ENCODE results near the gene RPS6KA4.

Gene RPS6KA4

DNA sequence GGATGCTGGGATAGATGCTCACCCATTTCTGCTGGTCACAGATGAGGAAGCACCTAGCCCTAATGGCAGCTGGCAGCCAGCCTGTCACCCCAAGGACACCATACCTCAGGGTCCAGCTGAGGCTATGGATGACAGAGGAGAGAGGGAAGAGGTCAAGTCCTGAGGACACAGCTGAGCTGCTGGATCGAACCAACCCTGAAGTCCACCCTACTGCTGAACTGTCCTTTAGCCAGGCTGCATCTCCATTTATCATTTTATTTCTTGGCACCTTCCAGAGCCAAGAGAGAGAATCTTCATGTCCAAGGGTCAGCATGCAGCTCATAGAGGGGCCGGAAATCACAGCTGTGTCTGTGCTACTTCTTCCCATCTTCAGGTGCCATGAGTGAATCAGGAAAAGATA is 30.9 kb downstream of the RPS6KA4 start:
- no peak for DNase-seq (ENCODE audit: low read depth)
- TF ChIP-seq, protein P1, sequence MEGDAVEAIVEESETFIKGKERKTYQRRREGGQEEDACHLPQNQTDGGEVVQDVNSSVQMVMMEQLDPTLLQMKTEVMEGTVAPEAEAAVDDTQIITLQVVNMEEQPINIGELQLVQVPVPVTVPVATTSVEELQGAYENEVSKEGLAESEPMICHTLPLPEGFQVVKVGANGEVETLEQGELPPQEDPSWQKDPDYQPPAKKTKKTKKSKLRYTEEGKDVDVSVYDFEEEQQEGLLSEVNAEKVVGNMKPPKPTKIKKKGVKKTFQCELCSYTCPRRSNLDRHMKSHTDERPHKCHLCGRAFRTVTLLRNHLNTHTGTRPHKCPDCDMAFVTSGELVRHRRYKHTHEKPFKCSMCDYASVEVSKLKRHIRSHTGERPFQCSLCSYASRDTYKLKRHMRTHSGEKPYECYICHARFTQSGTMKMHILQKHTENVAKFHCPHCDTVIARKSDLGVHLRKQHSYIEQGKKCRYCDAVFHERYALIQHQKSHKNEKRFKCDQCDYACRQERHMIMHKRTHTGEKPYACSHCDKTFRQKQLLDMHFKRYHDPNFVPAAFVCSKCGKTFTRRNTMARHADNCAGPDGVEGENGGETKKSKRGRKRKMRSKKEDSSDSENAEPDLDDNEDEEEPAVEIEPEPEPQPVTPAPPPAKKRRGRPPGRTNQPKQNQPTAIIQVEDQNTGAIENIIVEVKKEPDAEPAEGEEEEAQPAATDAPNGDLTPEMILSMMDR (IDR thresholded peaks at IDR 0.05; ENCODE audit: insufficient read depth, low read depth, low read length, missing control alignments): no peak

DNA sequence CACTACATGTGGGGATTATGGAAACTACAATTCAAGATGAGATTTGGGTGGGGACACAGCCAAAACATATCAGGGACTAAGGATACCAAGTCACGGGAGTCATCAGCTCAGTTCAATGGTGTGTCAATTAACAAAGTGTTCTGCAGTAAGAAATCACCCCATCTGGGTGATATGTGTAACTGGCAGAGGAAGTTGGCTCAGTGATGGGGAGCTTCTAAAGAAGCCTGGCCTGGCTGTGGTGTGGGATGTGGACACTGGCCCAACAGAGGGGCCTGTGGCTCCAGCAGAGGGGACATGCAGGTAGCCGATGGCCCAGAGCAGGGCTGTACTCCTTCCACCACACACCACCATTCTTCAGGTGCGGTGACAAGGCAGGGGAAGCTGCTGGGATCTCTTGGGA is 31.6 kb downstream of the RPS6KA4 start:
- H3K4me3 ChIP-seq (ENCODE audit: low read depth, low read length): no peak overlapping the region
- TF ChIP-seq, protein P1 (IDR thresholded peaks at IDR 0.05; ENCODE audit: insufficient read depth, low read depth, low read length, missing control alignments): no peak

More for the DNA sequence above, 30.9 kb downstream of the RPS6KA4 start:
- H3K4me3 ChIP-seq (ENCODE audit: low read depth, low read length): no peak overlapping the region

DNA sequence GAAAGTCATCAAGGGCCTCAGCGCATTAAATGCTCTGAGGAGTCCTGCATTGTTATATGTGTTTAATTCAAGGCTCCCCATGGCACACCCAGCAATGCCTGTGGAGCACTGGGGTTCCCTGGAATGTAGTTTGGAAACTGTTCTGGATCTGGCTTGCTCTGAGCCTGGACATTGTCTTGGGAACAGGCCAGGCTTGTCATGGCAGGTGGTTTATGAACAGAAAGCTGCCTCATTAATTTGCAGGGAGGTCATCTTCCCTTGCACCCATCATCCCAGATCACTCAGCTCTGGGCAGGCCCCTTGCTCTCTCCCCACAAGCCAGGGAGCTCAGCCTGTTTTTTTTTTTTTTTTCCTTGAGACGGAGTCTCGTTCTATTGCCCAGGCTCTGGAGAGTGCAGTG is 32.9 kb downstream of the RPS6KA4 start:
- TF ChIP-seq, protein P1 (IDR thresholded peaks at IDR 0.05; ENCODE audit: insufficient read depth, low read depth, low read length, missing control alignments): no peak

More for the DNA sequence above, 31.6 kb downstream of the RPS6KA4 start:
- DNase-seq (ENCODE audit: low read depth): no peak

DNA sequence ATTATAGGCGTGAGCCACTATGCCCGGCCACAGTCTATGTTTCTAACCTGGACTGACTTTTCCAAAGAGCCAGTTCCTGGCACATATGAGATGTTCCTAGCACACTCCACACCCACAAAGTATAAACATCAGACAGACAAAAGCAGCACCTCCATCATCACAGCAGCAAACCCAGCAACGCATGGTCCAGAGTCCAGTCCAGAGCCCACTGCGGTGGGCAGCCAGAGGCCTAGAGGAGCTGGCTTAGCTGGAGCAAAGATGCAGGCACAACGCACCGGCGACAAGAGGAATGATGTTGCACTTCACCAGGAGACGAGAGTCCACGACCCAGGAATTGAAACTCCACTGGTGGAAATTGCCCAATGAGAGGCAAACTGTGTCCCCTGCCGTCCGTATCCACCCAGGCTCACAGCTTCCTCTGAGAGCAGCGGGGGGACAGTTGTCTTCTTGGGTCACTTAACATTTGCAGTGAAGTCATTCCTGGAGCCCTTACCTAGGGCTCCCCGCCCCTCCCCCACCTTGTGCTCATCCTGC is 36.6 kb downstream of the RPS6KA4 start:
- H3K4me3 ChIP-seq (ENCODE audit: low read depth, low read length): no peak overlapping the region
- TF ChIP-seq, protein P1 (IDR thresholded peaks at IDR 0.05; ENCODE audit: insufficient read depth, low read depth, low read length, missing control alignments): no peak
- no peak for DNase-seq (ENCODE audit: low read depth)

More for the DNA sequence above, 32.9 kb downstream of the RPS6KA4 start:
- no peak overlapping the region for H3K4me3 ChIP-seq (ENCODE audit: low read depth, low read length)
- DNase-seq (ENCODE audit: low read depth): no peak

DNA sequence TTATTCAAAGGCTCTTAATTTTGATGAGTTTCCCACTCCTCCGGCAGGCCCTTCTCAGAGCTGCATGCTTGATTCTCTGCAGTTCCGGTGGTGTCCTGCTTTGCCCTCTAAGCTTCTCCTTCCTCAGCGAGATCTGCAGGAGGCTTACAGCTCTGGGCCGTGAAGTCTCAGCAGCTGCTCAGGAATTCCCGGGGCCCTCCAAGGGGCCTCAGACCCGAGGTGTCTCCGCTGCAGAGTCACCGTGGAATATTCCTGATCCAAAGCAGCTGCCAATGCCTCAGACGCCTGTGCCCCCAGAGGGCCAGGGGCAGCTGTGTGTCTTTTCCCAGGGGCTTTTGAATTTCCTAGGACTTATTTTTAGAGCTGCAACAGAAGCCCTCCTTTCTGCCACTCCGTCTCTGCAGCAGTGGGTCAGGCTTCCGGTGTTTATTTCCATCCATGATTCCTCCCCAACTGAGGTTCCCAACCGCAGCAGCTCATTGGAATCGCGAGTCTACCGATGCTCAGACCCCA is 37.2 kb downstream of the RPS6KA4 start:
- H3K4me3 ChIP-seq (ENCODE audit: low read depth, low read length): no peak overlapping the region
- DNase-seq (ENCODE audit: low read depth): no peak
- TF ChIP-seq, protein P1 (IDR thresholded peaks at IDR 0.05; ENCODE audit: insufficient read depth, low read depth, low read length, missing control alignments): no peak

DNA sequence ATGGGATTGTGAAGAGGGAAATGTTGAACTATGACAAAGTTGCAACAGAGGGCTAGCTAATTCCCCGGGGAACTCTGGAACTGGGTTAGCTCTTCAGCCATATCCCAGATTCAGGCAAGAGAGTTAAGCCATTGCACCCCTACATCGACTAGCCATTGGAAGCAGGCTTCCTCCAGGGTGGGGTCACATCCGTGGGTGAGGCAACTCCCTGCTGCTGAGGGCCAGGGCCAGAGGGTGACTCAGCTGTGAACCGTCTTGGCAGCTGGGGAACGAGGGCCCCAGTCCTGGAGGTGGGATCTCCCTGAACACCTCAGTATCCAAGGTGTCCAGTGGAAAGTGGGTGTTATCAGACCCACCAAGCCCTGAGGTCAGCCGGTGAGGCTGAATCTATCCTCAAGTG is 41.1 kb downstream of the RPS6KA4 start:
- TF ChIP-seq, protein P1 (IDR thresholded peaks at IDR 0.05; ENCODE audit: insufficient read depth, low read depth, low read length, missing control alignments): no peak
- H3K4me3 ChIP-seq (ENCODE audit: low read depth, low read length): no peak overlapping the region
- DNase-seq (ENCODE audit: low read depth): no peak

DNA sequence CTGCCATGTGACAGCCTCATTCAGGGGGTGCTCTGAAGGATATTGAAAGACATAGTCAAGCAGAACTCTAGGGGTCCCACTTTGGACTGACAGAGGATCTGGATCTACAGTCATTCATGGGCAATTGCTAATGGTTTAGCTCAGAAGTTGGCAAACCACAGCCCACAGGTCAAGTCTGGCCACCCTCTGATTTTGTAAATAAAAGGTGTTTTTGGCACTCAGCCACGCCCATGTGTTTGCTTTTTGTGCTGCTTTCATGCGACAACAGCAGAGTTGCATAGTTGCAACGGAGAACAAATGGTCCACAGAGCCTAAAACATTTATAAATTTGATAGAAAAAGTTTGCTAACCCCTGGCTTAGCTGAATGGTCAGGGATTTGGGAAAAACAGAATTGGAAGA is 41.7 kb downstream of the RPS6KA4 start:
- TF ChIP-seq, protein P1 (IDR thresholded peaks at IDR 0.05; ENCODE audit: insufficient read depth, low read depth, low read length, missing control alignments): no peak
- no peak for DNase-seq (ENCODE audit: low read depth)
- no peak overlapping the region for H3K4me3 ChIP-seq (ENCODE audit: low read depth, low read length)
